Measurements from ENCODE around the gene SND1. TPM values are rescaled to one million over a fixed set of nuclear protein-coding genes. Genes with fewer than 3 reads are reported as not detected.

The SND1 gene
- total and polyA plus RNA-seq, 7 experiments from 2014 or later = 68.6 to 253 (median 137) TPM

- ChIA-PET POLR2A (no interaction called here), CTCF (interaction anchor here (0.6 kb wide), 1 partner anchor 83 kb away, joined by 3 read pairs; no protein-coding TSS in a partner anchor)
- Histone ChIP-seq H3K36me3 (ENCODE audit: control insufficient read depth in 2 of 3, insufficient read depth in 3 of 3, low read length in 3 of 3) (no peaks in the 10 kb centered on the region), H3K27ac (ENCODE audit: low read depth, low read length) (no peak overlapping the region), H3K27me3 (ENCODE audit: control insufficient read depth in 2 of 2, insufficient read depth in 2 of 2, low read length in 2 of 2) (no peaks in the 10 kb centered on the region), H3K4me1 (ENCODE audit: control insufficient read depth in 2 of 2, insufficient read depth in 2 of 2, low read length in 2 of 2) (peaks cover 0 to 12% of the 10 kb centered on the region in 2 donors), H3K9me3 (ENCODE audit: control insufficient read depth in 2 of 3, low read length in 3 of 3) (no peaks in the 10 kb centered on the region), H3K4me3 (ENCODE audit: low read length) (no peak overlapping the region)
- Mint-ChIP-seq H3K27ac (no peak overlapping the region), H3K4me1 (peaks cover 13 to 31% (median 22%) of the 10 kb centered on the region in 7 donors), H3K36me3 (peaks cover 0 to 22% (median 0%) of the 10 kb centered on the region in 5 donors), H3K27me3 (no peaks in the 10 kb centered on the region), H3K4me3 (no peak overlapping the region), H3K9me3 (no peaks in the 10 kb centered on the region)
- DNase-seq = no peak
- no peak for ATAC-seq
- intact Hi-C loops (cut with micrococcal nuclease) = no loop called here
Observed at GRCh38 chr7:128004623-128005022, 352.6 kb downstream of the SND1 start.

- Histone ChIP-seq H3K27me3 (ENCODE audit: control insufficient read depth in 2 of 2, insufficient read depth in 2 of 2, low read length in 2 of 2) (no peaks in the 10 kb centered on the region), H3K9me3 (ENCODE audit: control insufficient read depth in 2 of 3, low read length in 3 of 3) (no peaks in the 10 kb centered on the region), H3K4me3 (ENCODE audit: low read length) (no peak overlapping the region), H3K4me1 (ENCODE audit: control insufficient read depth in 2 of 2, insufficient read depth in 2 of 2, low read length in 2 of 2) (peaks cover 0 to 12% of the 10 kb centered on the region in 2 donors), H3K27ac (ENCODE audit: low read depth, low read length) (no peak overlapping the region), H3K36me3 (ENCODE audit: control insufficient read depth in 2 of 3, insufficient read depth in 3 of 3, low read length in 3 of 3) (no peaks in the 10 kb centered on the region)
- H3K36me3 Mint-ChIP-seq = peaks cover 0 to 25% (median 2%) of the 10 kb centered on the region in 5 donors
- intact Hi-C loops (cut with micrococcal nuclease) = no loop called here
- peaks cover 13 to 31% (median 22%) of the 10 kb centered on the region in 7 donors for H3K4me1 Mint-ChIP-seq
- DNase-seq (no peak), ATAC-seq (no peak)
- no peaks in the 10 kb centered on the region for H3K9me3 Mint-ChIP-seq
- POLR2A ChIA-PET = no interaction called here
- H3K27me3 Mint-ChIP-seq = no peaks in the 10 kb centered on the region
- H3K4me3 Mint-ChIP-seq = no peak overlapping the region
- H3K27ac Mint-ChIP-seq = no peak overlapping the region
- CTCF ChIA-PET = no interaction called here
Observed at GRCh38 chr7:128005117-128005516, 353.1 kb downstream of the SND1 start.

DNA sequence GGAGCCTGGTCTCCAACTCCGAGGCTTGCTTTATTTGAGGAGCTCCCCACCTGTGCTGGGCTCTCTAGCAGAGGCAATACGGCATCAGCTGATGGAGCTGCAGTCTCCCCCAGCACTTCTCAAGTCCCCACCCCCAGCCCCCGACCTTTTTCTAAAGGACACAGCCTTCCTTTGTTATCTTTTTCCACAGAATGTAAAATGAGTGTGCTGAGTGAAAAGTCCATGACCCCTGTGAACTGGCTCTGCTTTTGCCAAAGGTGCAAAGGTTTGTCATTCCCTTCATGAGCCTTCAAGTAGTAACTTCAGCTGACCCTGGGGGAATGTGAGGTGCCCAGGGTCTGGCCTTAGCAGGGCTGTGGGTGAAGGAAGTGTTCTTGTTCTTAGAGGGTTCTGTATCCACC, 353.8 kb downstream of the SND1 start:
- intact Hi-C loops (cut with micrococcal nuclease) = no loop called here
- no peak overlapping the region for H3K27ac Mint-ChIP-seq
- no peaks in the 10 kb centered on the region for H3K36me3 ChIP-seq (ENCODE audit: control insufficient read depth in 2 of 3, insufficient read depth in 3 of 3, low read length in 3 of 3)

DNA sequence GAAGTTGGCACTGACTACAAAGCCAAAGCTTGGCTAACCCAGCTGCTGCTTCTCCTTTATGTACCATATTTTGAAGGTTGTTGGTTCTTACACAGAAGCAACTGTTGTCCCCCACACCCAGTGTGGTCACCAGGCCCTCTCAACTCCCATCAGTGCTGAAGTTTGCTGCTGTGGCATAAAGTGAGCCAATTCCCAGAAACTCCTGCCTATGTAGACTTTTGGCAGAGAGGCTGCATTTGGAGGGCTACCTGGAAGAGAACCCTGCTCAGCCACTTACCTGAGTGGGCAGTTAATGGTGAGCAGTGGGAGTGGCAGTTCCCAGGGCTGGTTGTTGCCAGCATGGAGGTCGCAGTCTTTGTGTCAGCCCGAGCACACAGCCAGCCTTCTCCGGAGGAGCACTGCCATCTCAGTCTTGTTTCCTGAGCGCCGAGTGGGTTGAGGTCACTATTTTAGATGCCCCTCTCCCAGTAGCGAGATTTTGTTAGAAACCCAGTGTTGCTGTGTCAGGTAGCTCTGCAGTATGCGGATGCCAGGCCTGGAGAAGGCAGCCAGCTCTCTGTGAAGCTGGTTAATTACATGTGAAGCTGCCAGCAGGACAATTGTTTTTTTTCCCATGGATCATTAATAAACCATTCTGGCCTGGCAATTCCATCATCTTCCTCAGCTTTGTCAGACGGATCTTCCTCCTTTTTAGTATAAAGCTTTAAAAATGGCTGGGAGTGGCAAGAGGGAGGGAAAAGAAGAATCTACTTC, 354.7 kb downstream of the SND1 start:
- CTCF ChIA-PET = no interaction called here
- peaks cover 13 to 31% (median 22%) of the 10 kb centered on the region in 7 donors for H3K4me1 Mint-ChIP-seq
- H3K4me3 Mint-ChIP-seq = no peak overlapping the region
- H3K4me1 ChIP-seq (ENCODE audit: control insufficient read depth in 2 of 2, insufficient read depth in 2 of 2, low read length in 2 of 2) = peaks cover 0 to 12% of the 10 kb centered on the region in 2 donors
- ATAC-seq = no peak
- POLR2A ChIA-PET = no interaction called here
- no peaks in the 10 kb centered on the region for H3K36me3 ChIP-seq (ENCODE audit: control insufficient read depth in 2 of 3, insufficient read depth in 3 of 3, low read length in 3 of 3)
- peaks cover 0 to 20% (median 2%) of the 10 kb centered on the region in 5 donors for H3K36me3 Mint-ChIP-seq
- no peak overlapping the region for H3K27ac ChIP-seq (ENCODE audit: low read depth, low read length)
- intact Hi-C loops (cut with micrococcal nuclease) = no loop called here
- H3K27ac Mint-ChIP-seq = no peak overlapping the region
- H3K27me3 ChIP-seq (ENCODE audit: control insufficient read depth in 2 of 2, insufficient read depth in 2 of 2, low read length in 2 of 2) = no peaks in the 10 kb centered on the region
- no peaks in the 10 kb centered on the region for H3K9me3 ChIP-seq (ENCODE audit: control insufficient read depth in 2 of 3, low read length in 3 of 3)
- no peak for DNase-seq
- no peaks in the 10 kb centered on the region for H3K27me3 Mint-ChIP-seq
- H3K9me3 Mint-ChIP-seq = no peaks in the 10 kb centered on the region
- H3K4me3 ChIP-seq (ENCODE audit: low read length) = no peak overlapping the region

More for the DNA sequence above, 353.8 kb downstream of the SND1 start:
- no peaks in the 10 kb centered on the region for H3K27me3 ChIP-seq (ENCODE audit: control insufficient read depth in 2 of 2, insufficient read depth in 2 of 2, low read length in 2 of 2)
- Mint-ChIP-seq H3K4me1 (peaks cover 13 to 31% (median 22%) of the 10 kb centered on the region in 7 donors), H3K36me3 (peaks cover 0 to 25% (median 3%) of the 10 kb centered on the region in 5 donors), H3K9me3 (no peaks in the 10 kb centered on the region), H3K27me3 (no peaks in the 10 kb centered on the region), H3K4me3 (no peak overlapping the region)
- no peak overlapping the region for H3K27ac ChIP-seq (ENCODE audit: low read depth, low read length)
- ChIA-PET CTCF (no interaction called here), POLR2A (no interaction called here)
- peaks cover 0 to 12% of the 10 kb centered on the region in 2 donors for H3K4me1 ChIP-seq (ENCODE audit: control insufficient read depth in 2 of 2, insufficient read depth in 2 of 2, low read length in 2 of 2)
- H3K4me3 ChIP-seq (ENCODE audit: low read length) = no peak overlapping the region
- H3K9me3 ChIP-seq (ENCODE audit: control insufficient read depth in 2 of 3, low read length in 3 of 3) = no peaks in the 10 kb centered on the region
- DNase-seq (no peak), ATAC-seq (no peak)

GRCh38 chr7:128007303-128007680, 355.3 kb downstream of the SND1 start:
- Mint-ChIP-seq H3K27me3 (no peaks in the 10 kb centered on the region), H3K9me3 (no peaks in the 10 kb centered on the region), H3K4me1 (peaks cover 9 to 29% (median 22%) of the 10 kb centered on the region in 7 donors), H3K4me3 (no peak overlapping the region), H3K27ac (no peak overlapping the region), H3K36me3 (peaks cover 0 to 22% (median 2%) of the 10 kb centered on the region in 5 donors)
- CTCF ChIA-PET = no interaction called here
- no peak for DNase-seq
- Histone ChIP-seq H3K36me3 (ENCODE audit: control insufficient read depth in 2 of 3, insufficient read depth in 3 of 3, low read length in 3 of 3) (peaks cover 0 to 2% (median 0%) of the 10 kb centered on the region in 3 experiments), H3K9me3 (ENCODE audit: control insufficient read depth in 2 of 3, low read length in 3 of 3) (no peaks in the 10 kb centered on the region), H3K27me3 (ENCODE audit: control insufficient read depth in 2 of 2, insufficient read depth in 2 of 2, low read length in 2 of 2) (no peaks in the 10 kb centered on the region), H3K4me3 (ENCODE audit: low read length) (no peak overlapping the region), H3K4me1 (ENCODE audit: control insufficient read depth in 2 of 2, insufficient read depth in 2 of 2, low read length in 2 of 2) (peaks cover 0 to 12% of the 10 kb centered on the region in 2 donors), H3K27ac (ENCODE audit: low read depth, low read length) (no peak overlapping the region)
- ATAC-seq = no peak
- intact Hi-C loops (cut with micrococcal nuclease) = no loop called here
- POLR2A ChIA-PET = no interaction called here

DNA sequence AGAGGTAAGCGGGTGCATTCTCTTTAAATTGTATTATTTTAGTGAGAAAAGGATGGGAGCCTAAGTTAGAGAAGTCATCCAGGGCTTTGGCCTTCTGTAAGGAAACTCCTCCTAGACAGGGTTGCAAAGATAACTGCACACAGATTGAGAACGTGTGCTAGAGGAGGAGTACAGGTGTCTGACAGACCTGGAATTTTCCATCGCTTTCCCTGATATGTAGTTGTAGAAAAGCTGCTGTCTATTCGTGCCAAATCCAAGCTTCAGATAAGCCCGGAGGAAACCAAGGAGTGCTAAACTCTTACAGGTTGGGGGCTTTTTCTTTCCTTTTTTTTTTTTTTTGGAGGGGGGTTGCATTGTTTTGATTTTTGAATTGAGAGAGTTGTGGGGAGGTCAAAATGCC, 356.1 kb downstream of the SND1 start:
- ATAC-seq (no peak), DNase-seq (no peak)
- Mint-ChIP-seq H3K36me3 (peaks cover 0 to 29% (median 3%) of the 10 kb centered on the region in 5 donors), H3K9me3 (no peaks in the 10 kb centered on the region), H3K4me3 (no peak overlapping the region), H3K27me3 (no peaks in the 10 kb centered on the region), H3K4me1 (peaks cover 8 to 24% (median 16%) of the 10 kb centered on the region in 7 donors), H3K27ac (no peak overlapping the region)
- Histone ChIP-seq H3K4me1 (ENCODE audit: control insufficient read depth in 2 of 2, insufficient read depth in 2 of 2, low read length in 2 of 2) (peaks cover 0 to 12% of the 10 kb centered on the region in 2 donors), H3K36me3 (ENCODE audit: control insufficient read depth in 2 of 3, insufficient read depth in 3 of 3, low read length in 3 of 3) (peaks cover 0 to 5% (median 0%) of the 10 kb centered on the region in 3 experiments), H3K27ac (ENCODE audit: low read depth, low read length) (no peak overlapping the region), H3K9me3 (ENCODE audit: control insufficient read depth in 2 of 3, low read length in 3 of 3) (no peaks in the 10 kb centered on the region), H3K4me3 (ENCODE audit: low read length) (no peak overlapping the region), H3K27me3 (ENCODE audit: control insufficient read depth in 2 of 2, insufficient read depth in 2 of 2, low read length in 2 of 2) (no peaks in the 10 kb centered on the region)
- ChIA-PET CTCF (interaction anchor here (0.7 kb wide), 1 partner anchor 10 kb away, joined by 7 read pairs; no protein-coding TSS in a partner anchor), POLR2A (interaction anchor here (0.7 kb wide), 1 partner anchor 20 kb away, joined by 7 read pairs; no protein-coding TSS in a partner anchor)
- intact Hi-C loops (cut with micrococcal nuclease) = no loop called here

DNA sequence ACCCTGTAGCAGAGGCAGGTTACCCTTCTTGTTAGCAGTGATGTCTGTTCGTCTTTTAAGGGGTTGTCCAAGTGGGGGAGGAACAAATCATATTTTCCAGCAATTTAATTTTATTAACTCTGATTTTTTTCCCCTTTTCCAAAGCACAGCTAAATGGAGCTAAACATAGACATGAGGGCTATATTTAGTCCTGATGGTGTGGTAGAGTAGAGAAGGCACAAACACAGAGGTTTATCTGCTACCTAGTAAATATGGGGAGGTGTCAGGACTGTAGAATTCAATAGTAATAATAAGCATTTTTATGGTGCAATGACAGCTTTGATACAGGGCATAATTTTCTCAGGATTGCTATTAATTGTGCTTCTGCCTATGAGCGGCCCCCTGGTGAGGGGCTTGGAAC, 356.8 kb downstream of the SND1 start:
- POLR2A ChIA-PET = interaction anchor here (0.7 kb wide), 1 partner anchor 19 kb away, joined by 7 read pairs; no protein-coding TSS in a partner anchor
- Histone ChIP-seq H3K9me3 (ENCODE audit: control insufficient read depth in 2 of 3, low read length in 3 of 3) (no peaks in the 10 kb centered on the region), H3K27ac (ENCODE audit: low read depth, low read length) (no peak overlapping the region), H3K27me3 (ENCODE audit: control insufficient read depth in 2 of 2, insufficient read depth in 2 of 2, low read length in 2 of 2) (no peaks in the 10 kb centered on the region), H3K4me1 (ENCODE audit: control insufficient read depth in 2 of 2, insufficient read depth in 2 of 2, low read length in 2 of 2) (peaks cover 0 to 9% of the 10 kb centered on the region in 2 donors), H3K36me3 (ENCODE audit: control insufficient read depth in 2 of 3, insufficient read depth in 3 of 3, low read length in 3 of 3) (peaks cover 0 to 5% (median 0%) of the 10 kb centered on the region in 3 experiments), H3K4me3 (ENCODE audit: low read length) (no peak overlapping the region)
- Mint-ChIP-seq H3K9me3 (no peaks in the 10 kb centered on the region), H3K27ac (no peak overlapping the region), H3K27me3 (no peaks in the 10 kb centered on the region), H3K4me3 (no peak overlapping the region), H3K36me3 (peaks cover 0 to 31% (median 3%) of the 10 kb centered on the region in 5 donors), H3K4me1 (peaks cover 4 to 18% (median 10%) of the 10 kb centered on the region in 7 donors)
- ATAC-seq (no peak), DNase-seq (no peak)
- intact Hi-C loops (cut with micrococcal nuclease) = no loop called here
- CTCF ChIA-PET = no interaction called here
